Measurements from ENCODE around the gene BRWD1. TPM values are rescaled to one million over a fixed set of nuclear protein-coding genes. Genes with fewer than 3 reads are reported as not detected.
"Not testable (repeated sequence)": the region's sequence is repeated elsewhere in the genome, so short reads cannot be mapped to it uniquely, and the experiment has no call there.

Gene BRWD1
- total RNA-seq, 2 donors from 2014 or later: 24.5 to 32.0 TPM

- DNase-seq (no peak), ATAC-seq (no peak)
- intact Hi-C loops (cut with DNase I): no loop called here
Observed at GRCh38 chr21:39156024-39156423, 157.4 kb downstream of the BRWD1 start.

GRCh38 chr21:39155578-39155977 is 157.9 kb downstream of the BRWD1 start:
- ATAC-seq (no peak), DNase-seq (no peak)
- intact Hi-C loops (cut with DNase I): no loop called here

DNA sequence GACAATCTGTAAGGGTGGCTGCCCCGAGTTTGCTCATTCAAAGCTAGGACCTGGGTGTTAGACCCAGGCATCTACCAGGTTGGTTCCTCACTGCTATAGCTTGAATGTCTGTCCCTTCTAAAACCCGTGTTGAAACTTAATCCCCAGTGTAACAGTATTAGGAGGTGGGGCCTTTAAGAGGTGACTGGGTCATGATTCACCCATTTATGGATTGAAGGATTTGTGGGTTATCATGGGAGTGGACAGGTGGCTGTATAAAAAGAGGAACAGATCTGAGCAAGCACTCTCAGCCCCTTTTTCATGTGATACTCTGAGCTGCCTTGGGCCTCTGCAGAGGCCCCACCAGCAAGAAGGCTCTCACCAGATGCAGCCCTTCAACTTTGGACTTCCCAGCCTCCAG is 159.6 kb downstream of the BRWD1 start:
- intact Hi-C loops (cut with DNase I): loop anchor here in 1 of 2 donors (5.0 kb wide), 1 partner anchor 647 kb away; no protein-coding TSS in a partner anchor
- ATAC-seq (no peak), DNase-seq (no peak)

DNA sequence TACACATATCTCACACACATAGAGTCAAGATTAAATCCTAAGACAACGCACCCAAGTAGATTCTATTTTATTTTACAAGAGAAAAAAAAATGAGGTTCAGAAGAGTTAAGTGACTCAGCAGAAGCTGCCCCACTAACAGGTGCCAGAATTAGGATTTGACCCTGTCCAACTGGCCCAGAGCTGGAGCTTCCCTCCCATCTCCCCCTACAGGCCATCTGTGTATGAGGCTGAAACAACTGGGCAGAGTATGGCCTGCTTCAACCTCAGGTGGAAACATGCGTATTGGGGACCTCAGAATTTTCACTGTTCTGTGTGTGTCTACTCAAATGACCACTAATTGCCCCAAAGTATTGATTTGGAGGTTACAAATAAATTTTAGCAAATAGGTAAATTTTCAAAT is 160.1 kb downstream of the BRWD1 start:
- intact Hi-C loops (cut with DNase I): loop anchor here in 1 of 2 donors (5.0 kb wide), 1 partner anchor 646 kb away; no protein-coding TSS in a partner anchor
- ATAC-seq (peak in 1 of 2 donors; percentile 53), DNase-seq (no peak)

GRCh38 chr21:39152271-39152670 is 161.2 kb downstream of the BRWD1 start:
- ATAC-seq (no peak), DNase-seq (no peak)
- intact Hi-C loops (cut with DNase I): loop anchor here in 1 of 2 donors (5.0 kb wide), 1 partner anchor 645 kb away; no protein-coding TSS in a partner anchor

- intact Hi-C loops (cut with DNase I): loop anchor here in 1 of 2 donors (5.0 kb wide), 1 partner anchor 644 kb away; no protein-coding TSS in a partner anchor
- no peak for DNase-seq
- ATAC-seq: no peak
Observed at GRCh38 chr21:39150877-39151276, 162.6 kb downstream of the BRWD1 start.

DNA sequence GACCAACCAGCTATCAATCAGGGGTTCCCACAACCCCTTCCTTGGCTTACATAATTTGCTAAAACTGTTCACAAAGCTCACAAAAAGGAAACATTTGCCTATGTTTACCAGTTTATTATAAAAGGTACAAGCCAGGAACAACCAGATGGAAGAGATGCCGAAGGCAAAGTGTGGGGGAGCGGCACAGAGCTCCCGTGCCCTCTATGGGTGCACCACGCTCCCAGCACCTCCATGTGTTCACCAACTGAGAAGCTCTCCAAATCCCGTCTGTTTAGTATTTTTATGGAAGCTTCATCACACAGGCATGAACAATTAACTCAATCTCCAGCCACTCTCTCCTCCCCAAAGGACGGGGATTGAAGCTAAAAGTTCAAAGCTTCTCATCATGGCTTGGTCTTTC is 163.1 kb downstream of the BRWD1 start:
- ATAC-seq: no peak
- intact Hi-C loops (cut with DNase I): loop anchor here in 1 of 2 donors (5.0 kb wide), 1 partner anchor 643 kb away; no protein-coding TSS in a partner anchor
- DNase-seq: no peak

GRCh38 chr21:39149882-39150281 is 163.6 kb downstream of the BRWD1 start:
- ATAC-seq (no peak), DNase-seq (no peak)
- intact Hi-C loops (cut with DNase I): loop anchor here in 1 of 2 donors (5.0 kb wide), 1 partner anchor 643 kb away; no protein-coding TSS in a partner anchor

GRCh38 chr21:39148975-39149374 is 164.5 kb downstream of the BRWD1 start:
- ATAC-seq (no peak), DNase-seq (no peak)
- intact Hi-C loops (cut with DNase I): no loop called here

GRCh38 chr21:39144191-39144590 is 169.2 kb downstream of the BRWD1 start:
- DNase-seq (no peak), ATAC-seq (no peak)
- intact Hi-C loops (cut with DNase I): no loop called here

DNA sequence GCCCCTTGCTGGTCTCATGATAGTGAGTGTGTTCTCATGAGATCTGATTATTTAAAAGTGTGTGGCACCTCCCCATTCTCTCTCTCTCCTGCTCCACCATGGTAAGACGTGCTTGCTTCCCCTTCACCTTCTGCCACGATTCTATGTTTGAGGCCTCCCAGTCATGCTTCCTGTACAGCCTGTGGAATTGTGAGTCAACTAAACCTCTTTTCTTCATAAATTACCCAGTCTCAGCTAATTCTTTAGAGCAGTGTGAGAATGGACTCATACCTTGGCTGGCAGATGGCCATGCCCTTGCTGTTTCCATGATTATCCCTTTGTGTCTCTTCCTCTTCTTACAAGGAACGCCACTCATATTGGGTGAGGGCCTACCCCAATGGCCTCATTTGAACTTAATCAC is 170.5 kb downstream of the BRWD1 start:
- DNase-seq: no peak
- intact Hi-C loops (cut with DNase I): no loop called here
- ATAC-seq: no peak

GRCh38 chr21:39141502-39141901 is 171.9 kb downstream of the BRWD1 start:
- ATAC-seq: no peak
- intact Hi-C loops (cut with DNase I): no loop called here
- no peak for DNase-seq

DNA sequence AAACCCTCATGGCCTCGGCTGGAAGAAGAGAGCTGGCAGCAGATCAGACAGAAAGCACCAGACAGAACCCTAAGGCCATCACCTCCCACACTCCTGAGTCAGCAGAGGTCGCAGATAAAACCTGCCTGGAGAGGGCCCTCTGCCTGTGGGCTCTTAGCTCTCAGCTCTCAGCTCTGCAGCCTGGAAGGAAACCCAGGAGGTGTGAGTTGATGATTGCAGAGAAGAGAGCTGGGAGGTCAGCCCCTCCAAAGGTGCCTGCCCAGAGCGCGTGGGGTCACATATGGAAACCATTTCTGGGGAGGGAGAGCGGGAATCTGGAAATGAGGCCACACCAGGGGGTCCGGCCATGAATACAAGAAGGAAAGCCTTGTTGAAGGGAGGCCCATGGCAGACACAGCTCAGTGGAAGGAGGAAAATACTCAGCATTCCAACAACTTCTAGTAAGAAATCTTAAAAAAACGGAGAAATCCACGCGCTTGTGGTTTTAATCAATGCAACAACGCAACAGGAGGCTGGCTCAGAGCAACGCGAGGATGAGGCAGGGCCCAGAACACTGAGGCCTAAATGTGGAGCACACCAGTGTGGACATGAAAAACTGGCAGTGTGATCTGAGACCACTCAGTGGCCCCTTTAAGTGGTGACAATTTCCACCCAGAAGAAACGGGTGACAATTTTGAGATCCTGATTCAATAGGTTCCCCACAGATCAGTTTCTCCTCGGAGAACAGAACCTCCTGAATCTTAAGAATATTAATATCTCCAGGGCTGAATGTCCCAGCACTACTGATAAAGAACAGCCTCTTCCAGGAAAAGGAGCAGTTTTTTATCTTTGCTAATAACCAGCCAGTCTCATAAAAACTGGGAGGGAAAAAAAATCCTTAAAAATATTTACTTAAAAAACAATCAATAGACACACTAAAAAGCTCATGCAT is 175.9 kb downstream of the BRWD1 start:
- DNase-seq (no peak), ATAC-seq (peak; percentile 38 to 80)
- intact Hi-C loops (cut with DNase I): loop anchor here (1.0 to 10.0 kb wide), 5 partner anchors 403 to 633 kb away; no protein-coding TSS in a partner anchor

DNA sequence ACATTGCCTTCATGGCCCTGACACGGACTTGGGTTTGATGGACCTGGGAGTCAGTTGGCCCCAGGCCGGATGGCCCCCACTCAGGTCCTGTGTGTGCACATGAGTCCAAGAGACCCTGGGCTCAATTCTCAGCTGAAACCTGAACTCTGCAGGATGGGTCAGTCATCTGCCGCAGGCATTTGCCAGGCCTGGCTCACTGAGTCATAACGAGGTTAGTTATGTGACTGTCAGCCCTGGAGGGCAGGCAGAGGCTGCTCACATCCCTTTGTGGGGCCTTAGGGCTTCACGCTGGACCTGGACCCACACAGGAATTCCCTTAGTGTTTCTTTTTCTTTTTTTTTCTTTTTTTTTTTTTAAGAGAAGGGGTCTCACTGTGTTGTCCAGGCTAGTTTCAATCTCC is 176.7 kb downstream of the BRWD1 start:
- ATAC-seq (no peak), DNase-seq (no peak)
- intact Hi-C loops (cut with DNase I): loop anchor here (5.0 to 10.0 kb wide), 3 partner anchors 469 to 632 kb away; no protein-coding TSS in a partner anchor

DNA sequence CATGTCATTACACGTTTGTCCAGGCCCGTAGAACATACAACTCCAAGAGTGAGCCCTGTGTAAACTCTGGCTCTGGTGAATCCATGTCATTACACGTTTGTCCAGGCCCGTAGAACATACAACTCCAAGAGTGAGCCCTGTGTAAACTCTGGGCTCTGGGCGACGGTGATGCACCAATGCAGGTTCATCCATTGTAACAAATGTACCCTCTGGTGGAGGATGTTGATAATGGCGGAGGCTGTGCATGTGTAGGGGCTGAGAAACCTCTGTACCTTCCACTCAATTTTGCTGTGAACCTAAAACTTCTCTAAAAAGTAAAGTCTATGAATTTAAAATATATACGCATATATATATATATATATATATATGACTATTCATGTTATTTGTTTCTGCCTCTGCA is 177.3 kb downstream of the BRWD1 start:
- not testable (repeated sequence) for DNase-seq, ATAC-seq
- intact Hi-C loops (cut with DNase I): loop anchor here (5.0 to 10.0 kb wide), 3 partner anchors 469 to 631 kb away; no protein-coding TSS in a partner anchor

GRCh38 chr21:39134288-39134810 is 179.1 kb downstream of the BRWD1 start:
- intact Hi-C loops (cut with DNase I): loop anchor here in 1 of 2 donors (10.0 kb wide), 1 partner anchor 630 kb away; no protein-coding TSS in a partner anchor
- no peak for ATAC-seq
- no peak for DNase-seq
